Regular cardiac myocyte (primary cell): Measurements from ENCODE around the gene PIK3C2A. TPM values are rescaled to one million over a fixed set of nuclear protein-coding genes. Genes with fewer than 3 reads are reported as not detected.

ENCODE experiments used
- total RNA-seq: library from RNA; depleted of rRNA; stranded (reverse); fragments of >200 nt; gene quantifications from 2 replicates; pipeline ENCODE4 v1.2.3, GENCODE V29; 2014

Gene PIK3C2A, protein sequence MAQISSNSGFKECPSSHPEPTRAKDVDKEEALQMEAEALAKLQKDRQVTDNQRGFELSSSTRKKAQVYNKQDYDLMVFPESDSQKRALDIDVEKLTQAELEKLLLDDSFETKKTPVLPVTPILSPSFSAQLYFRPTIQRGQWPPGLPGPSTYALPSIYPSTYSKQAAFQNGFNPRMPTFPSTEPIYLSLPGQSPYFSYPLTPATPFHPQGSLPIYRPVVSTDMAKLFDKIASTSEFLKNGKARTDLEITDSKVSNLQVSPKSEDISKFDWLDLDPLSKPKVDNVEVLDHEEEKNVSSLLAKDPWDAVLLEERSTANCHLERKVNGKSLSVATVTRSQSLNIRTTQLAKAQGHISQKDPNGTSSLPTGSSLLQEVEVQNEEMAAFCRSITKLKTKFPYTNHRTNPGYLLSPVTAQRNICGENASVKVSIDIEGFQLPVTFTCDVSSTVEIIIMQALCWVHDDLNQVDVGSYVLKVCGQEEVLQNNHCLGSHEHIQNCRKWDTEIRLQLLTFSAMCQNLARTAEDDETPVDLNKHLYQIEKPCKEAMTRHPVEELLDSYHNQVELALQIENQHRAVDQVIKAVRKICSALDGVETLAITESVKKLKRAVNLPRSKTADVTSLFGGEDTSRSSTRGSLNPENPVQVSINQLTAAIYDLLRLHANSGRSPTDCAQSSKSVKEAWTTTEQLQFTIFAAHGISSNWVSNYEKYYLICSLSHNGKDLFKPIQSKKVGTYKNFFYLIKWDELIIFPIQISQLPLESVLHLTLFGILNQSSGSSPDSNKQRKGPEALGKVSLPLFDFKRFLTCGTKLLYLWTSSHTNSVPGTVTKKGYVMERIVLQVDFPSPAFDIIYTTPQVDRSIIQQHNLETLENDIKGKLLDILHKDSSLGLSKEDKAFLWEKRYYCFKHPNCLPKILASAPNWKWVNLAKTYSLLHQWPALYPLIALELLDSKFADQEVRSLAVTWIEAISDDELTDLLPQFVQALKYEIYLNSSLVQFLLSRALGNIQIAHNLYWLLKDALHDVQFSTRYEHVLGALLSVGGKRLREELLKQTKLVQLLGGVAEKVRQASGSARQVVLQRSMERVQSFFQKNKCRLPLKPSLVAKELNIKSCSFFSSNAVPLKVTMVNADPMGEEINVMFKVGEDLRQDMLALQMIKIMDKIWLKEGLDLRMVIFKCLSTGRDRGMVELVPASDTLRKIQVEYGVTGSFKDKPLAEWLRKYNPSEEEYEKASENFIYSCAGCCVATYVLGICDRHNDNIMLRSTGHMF (N-terminal part only)
- 78.0 and 78.6 TPM in 2 replicates for total RNA-seq

DNA sequence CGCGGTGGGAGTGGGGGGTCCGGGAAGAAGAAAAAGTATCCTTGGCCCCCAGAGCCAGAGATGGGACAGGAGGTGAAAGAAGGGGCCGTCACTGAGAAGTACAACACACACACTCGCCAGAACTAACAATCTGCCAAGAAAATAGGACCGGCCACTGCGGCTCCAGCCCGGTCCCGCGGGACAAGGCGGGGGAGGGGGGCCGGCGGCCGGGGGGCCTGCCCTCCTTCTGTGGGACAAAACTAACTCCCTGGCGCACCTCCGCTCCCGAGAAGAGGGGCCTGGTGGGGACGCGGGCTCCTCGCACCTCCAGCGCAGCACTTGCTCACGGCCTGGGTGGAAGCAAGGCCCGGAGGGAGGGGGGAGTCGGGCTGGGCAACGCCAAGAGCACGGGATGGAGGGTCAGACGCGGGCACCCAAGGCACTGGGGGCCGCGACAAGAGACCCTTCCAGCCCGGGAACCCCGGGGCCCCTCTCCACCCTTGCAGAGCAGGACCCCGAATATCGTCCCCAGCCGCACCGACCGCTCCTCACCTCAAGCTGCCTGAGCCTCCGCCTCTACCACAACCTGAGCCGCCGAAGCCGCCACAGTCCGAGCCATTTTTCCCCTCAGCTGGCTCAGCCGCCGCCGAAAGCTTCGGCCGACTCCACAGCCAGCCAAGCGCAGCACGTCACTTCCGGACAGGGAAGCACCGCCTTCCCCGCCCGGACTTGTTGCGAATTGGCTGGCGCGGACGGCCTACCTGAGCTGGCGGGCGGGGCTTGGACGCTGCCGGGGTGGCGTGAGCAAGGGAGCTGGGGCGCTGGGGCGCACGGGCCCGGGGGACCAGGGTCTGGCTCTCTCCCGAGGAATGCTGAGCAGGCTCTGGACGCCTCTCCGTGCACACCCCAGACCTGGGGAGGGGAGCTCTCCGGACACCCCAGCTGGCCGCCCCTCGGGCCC lies at the start of gene PIK3C2A:
Gene PIK3C2A (minus strand): TSS at position 670 of the 940 bp plus-strand sequence. CDS start 38,245 bp downstream, outside the sequence.

Other genes with a start within 250 kb of the PIK3C2A start
- 0.28 and 0.58 TPM in 2 replicates for gene PLEKHA7, start 193.6 kb downstream of the PIK3C2A start, total RNA-seq
- 1,066 and 1,095 TPM in 2 replicates for gene RPS13, start 130.3 kb downstream of the PIK3C2A start, total RNA-seq
- 71.5 and 90.2 TPM in 2 replicates for gene NUCB2, start 68.8 kb upstream of the PIK3C2A start, total RNA-seq
- 3.1 TPM in 2 replicates for gene NCR3LG1, start 143.8 kb upstream of the PIK3C2A start, total RNA-seq
- gene KCNJ11, start 180.7 kb upstream of the PIK3C2A start, total RNA-seq = under 0.01 TPM in 1 of 2 replicates, not detected in the other